ENCODE data around the gene ACOT12.
"Not testable (repeated sequence)": the region's sequence is repeated elsewhere in the genome, so short reads cannot be mapped to it uniquely, and the experiment has no call there.

Gene ACOT12

GRCh38 chr5:81355291-81356251 is 38.4 kb downstream of the ACOT12 start:
- H3K27me3 ChIP-seq (ENCODE audit: control insufficient read depth, insufficient read depth, low read length), result no peaks in the 10 kb centered on the region
- H3K4me3 ChIP-seq (ENCODE audit: low read length), result no peak overlapping the region
- no peaks in the 10 kb centered on the region for H3K9me3 ChIP-seq (ENCODE audit: control insufficient read depth, low read length)
- H3K36me3 ChIP-seq (ENCODE audit: control insufficient read depth, insufficient read depth, low read length), result no peaks in the 10 kb centered on the region
- H3K9ac ChIP-seq (ENCODE audit: low read length), result no peak overlapping the region
- no peaks in the 10 kb centered on the region for H3K4me1 ChIP-seq (ENCODE audit: control insufficient read depth, insufficient read depth, low read length)

- Histone ChIP-seq H3K9me3 (ENCODE audit: control insufficient read depth, low read length) (no peaks in the 10 kb centered on the region), H3K36me3 (ENCODE audit: control insufficient read depth, insufficient read depth, low read length) (no peaks in the 10 kb centered on the region), H3K4me3 (ENCODE audit: low read length) (no peak overlapping the region), H3K9ac (ENCODE audit: low read length) (no peak overlapping the region), H3K4me1 (ENCODE audit: control insufficient read depth, insufficient read depth, low read length) (no peaks in the 10 kb centered on the region), H3K27me3 (ENCODE audit: control insufficient read depth, insufficient read depth, low read length) (no peaks in the 10 kb centered on the region)
Measured at GRCh38 chr5:81354093-81354492, 39.8 kb downstream of the ACOT12 start.

- Histone ChIP-seq H3K4me3 (ENCODE audit: low read length) (no peak overlapping the region), H3K27me3 (ENCODE audit: control insufficient read depth, insufficient read depth, low read length) (no peaks in the 10 kb centered on the region), H3K9me3 (ENCODE audit: control insufficient read depth, low read length) (no peaks in the 10 kb centered on the region), H3K4me1 (ENCODE audit: control insufficient read depth, insufficient read depth, low read length) (no peaks in the 10 kb centered on the region), H3K36me3 (ENCODE audit: control insufficient read depth, insufficient read depth, low read length) (no peaks in the 10 kb centered on the region), H3K9ac (ENCODE audit: low read length) (no peak overlapping the region)
Measured at GRCh38 chr5:81353189-81353588, 40.7 kb downstream of the ACOT12 start.

GRCh38 chr5:81350507-81350906 is 43.4 kb downstream of the ACOT12 start:
- H3K4me1 ChIP-seq (ENCODE audit: control insufficient read depth, insufficient read depth, low read length), result no peaks in the 10 kb centered on the region
- no peaks in the 10 kb centered on the region for H3K9me3 ChIP-seq (ENCODE audit: control insufficient read depth, low read length)
- no peaks in the 10 kb centered on the region for H3K36me3 ChIP-seq (ENCODE audit: control insufficient read depth, insufficient read depth, low read length)
- no peaks in the 10 kb centered on the region for H3K27me3 ChIP-seq (ENCODE audit: control insufficient read depth, insufficient read depth, low read length)
- H3K9ac ChIP-seq (ENCODE audit: low read length), result no peak overlapping the region
- no peak overlapping the region for H3K4me3 ChIP-seq (ENCODE audit: low read length)

- H3K9me3 ChIP-seq (ENCODE audit: control insufficient read depth, low read length), result no peaks in the 10 kb centered on the region
- H3K36me3 ChIP-seq (ENCODE audit: control insufficient read depth, insufficient read depth, low read length), result no peaks in the 10 kb centered on the region
- no peak overlapping the region for H3K9ac ChIP-seq (ENCODE audit: low read length)
- no peak overlapping the region for H3K4me3 ChIP-seq (ENCODE audit: low read length)
- no peaks in the 10 kb centered on the region for H3K27me3 ChIP-seq (ENCODE audit: control insufficient read depth, insufficient read depth, low read length)
- H3K4me1 ChIP-seq (ENCODE audit: control insufficient read depth, insufficient read depth, low read length), result no peaks in the 10 kb centered on the region
Measured at GRCh38 chr5:81349161-81349560, 44.8 kb downstream of the ACOT12 start.

GRCh38 chr5:81345411-81346003 is 48.4 kb downstream of the ACOT12 start:
- H3K4me3 ChIP-seq (ENCODE audit: low read length), result no peak overlapping the region
- no peaks in the 10 kb centered on the region for H3K36me3 ChIP-seq (ENCODE audit: control insufficient read depth, insufficient read depth, low read length)
- no peaks in the 10 kb centered on the region for H3K27me3 ChIP-seq (ENCODE audit: control insufficient read depth, insufficient read depth, low read length)
- H3K9ac ChIP-seq (ENCODE audit: low read length), result no peak overlapping the region
- no peaks in the 10 kb centered on the region for H3K9me3 ChIP-seq (ENCODE audit: control insufficient read depth, low read length)
- H3K4me1 ChIP-seq (ENCODE audit: control insufficient read depth, insufficient read depth, low read length), result no peaks in the 10 kb centered on the region

- Histone ChIP-seq H3K9me3 (ENCODE audit: control insufficient read depth, low read length) (no peaks in the 10 kb centered on the region), H3K36me3 (ENCODE audit: control insufficient read depth, insufficient read depth, low read length) (no peaks in the 10 kb centered on the region), H3K27me3 (ENCODE audit: control insufficient read depth, insufficient read depth, low read length) (no peaks in the 10 kb centered on the region), H3K9ac (ENCODE audit: low read length) (no peak overlapping the region), H3K4me1 (ENCODE audit: control insufficient read depth, insufficient read depth, low read length) (no peaks in the 10 kb centered on the region), H3K4me3 (ENCODE audit: low read length) (no peak overlapping the region)
Measured at GRCh38 chr5:81344736-81345135, 49.2 kb downstream of the ACOT12 start.

GRCh38 chr5:81338213-81338612 is 55.7 kb downstream of the ACOT12 start:
- H3K9me3 ChIP-seq (ENCODE audit: control insufficient read depth, low read length); H3K36me3 ChIP-seq (ENCODE audit: control insufficient read depth, insufficient read depth, low read length); H3K9ac ChIP-seq (ENCODE audit: low read length); H3K4me1 ChIP-seq (ENCODE audit: control insufficient read depth, insufficient read depth, low read length); H3K27me3 ChIP-seq (ENCODE audit: control insufficient read depth, insufficient read depth, low read length); H3K4me3 ChIP-seq (ENCODE audit: low read length): not testable (repeated sequence)

- no peak overlapping the region for H3K4me3 ChIP-seq (ENCODE audit: low read length)
- H3K9me3 ChIP-seq (ENCODE audit: control insufficient read depth, low read length), result no peaks in the 10 kb centered on the region
- no peak overlapping the region for H3K9ac ChIP-seq (ENCODE audit: low read length)
- no peaks in the 10 kb centered on the region for H3K36me3 ChIP-seq (ENCODE audit: control insufficient read depth, insufficient read depth, low read length)
- no peaks in the 10 kb centered on the region for H3K27me3 ChIP-seq (ENCODE audit: control insufficient read depth, insufficient read depth, low read length)
- no peaks in the 10 kb centered on the region for H3K4me1 ChIP-seq (ENCODE audit: control insufficient read depth, insufficient read depth, low read length)
Measured at GRCh38 chr5:81337803-81338202, 56.1 kb downstream of the ACOT12 start.

GRCh38 chr5:81336556-81336955 is 57.4 kb downstream of the ACOT12 start:
- Histone ChIP-seq H3K9ac (ENCODE audit: low read length) (no peak overlapping the region), H3K9me3 (ENCODE audit: control insufficient read depth, low read length) (no peaks in the 10 kb centered on the region), H3K36me3 (ENCODE audit: control insufficient read depth, insufficient read depth, low read length) (no peaks in the 10 kb centered on the region), H3K4me3 (ENCODE audit: low read length) (no peak overlapping the region), H3K4me1 (ENCODE audit: control insufficient read depth, insufficient read depth, low read length) (no peaks in the 10 kb centered on the region), H3K27me3 (ENCODE audit: control insufficient read depth, insufficient read depth, low read length) (no peaks in the 10 kb centered on the region)

GRCh38 chr5:81335946-81336345 is 58.0 kb downstream of the ACOT12 start:
- Histone ChIP-seq H3K9me3 (ENCODE audit: control insufficient read depth, low read length) (no peaks in the 10 kb centered on the region), H3K4me3 (ENCODE audit: low read length) (no peak overlapping the region), H3K36me3 (ENCODE audit: control insufficient read depth, insufficient read depth, low read length) (no peaks in the 10 kb centered on the region), H3K9ac (ENCODE audit: low read length) (no peak overlapping the region), H3K4me1 (ENCODE audit: control insufficient read depth, insufficient read depth, low read length) (no peaks in the 10 kb centered on the region), H3K27me3 (ENCODE audit: control insufficient read depth, insufficient read depth, low read length) (no peaks in the 10 kb centered on the region)

- Histone ChIP-seq H3K4me3 (ENCODE audit: low read length) (no peak overlapping the region), H3K9ac (ENCODE audit: low read length) (no peak overlapping the region)
Measured at GRCh38 chr5:81334304-81335061, 59.5 kb downstream of the ACOT12 start.

More at GRCh38 chr5:81334304-81335061, 59.5 kb downstream of the ACOT12 start:
- Histone ChIP-seq H3K36me3 (ENCODE audit: control insufficient read depth, insufficient read depth, low read length) (no peaks in the 10 kb centered on the region), H3K27me3 (ENCODE audit: control insufficient read depth, insufficient read depth, low read length) (no peaks in the 10 kb centered on the region), H3K4me1 (ENCODE audit: control insufficient read depth, insufficient read depth, low read length) (no peaks in the 10 kb centered on the region), H3K9me3 (ENCODE audit: control insufficient read depth, low read length) (no peaks in the 10 kb centered on the region)
